K562 (cell line): Measurements from ENCODE around the gene EIF3J. TPM values are rescaled to one million over a fixed set of nuclear protein-coding genes. Genes with fewer than 3 reads are reported as not detected.

Source experiments
- CBX3 ChIP-seq, 2 experiments: IDR thresholded peaks; 1 replicate in 1 of 2; 2 replicates in 1 of 2; pipeline ENCODE4 v1.6.1; 2012; ENCODE audit warnings: inconsistent platforms in 2 of 2, low read length in 2 of 2, borderline replicate concordance in 1 of 2, control low read depth in 1 of 2
- CHD1 ChIP-seq: fragments of 200-600 bp; sonication (generic); IDR thresholded peaks from one replicate; pipeline ENCODE4 v1.6.1; 2012; ENCODE audit warnings: mild to moderate bottlenecking, moderate library complexity, low read length, inconsistent platforms
- HEY1 ChIP-seq: fragments of 250-450 bp; sonication (Bioruptor Pico); IDR thresholded peaks from 2 replicates; pipeline ENCODE4 v1.5.0; 2020; ENCODE audit warnings: mild to moderate bottlenecking, moderate library complexity, borderline replicate concordance
- HMBOX1 ChIP-seq: sonication (generic); IDR thresholded peaks from 2 replicates; pipeline ENCODE4 v1.6.1; 2016
- HMGN3 ChIP-seq: IDR thresholded peaks from 2 replicates; pipeline ENCODE4 v1.6.1; 2011; ENCODE audit warnings: borderline replicate concordance, low read depth, mild to moderate bottlenecking, mixed read lengths, low read length; ENCODE audit not compliant: insufficient read length; ENCODE audit errors: extremely low read depth
- MED1 ChIP-seq: sonication (generic); formaldehyde crosslinking; IDR thresholded peaks from 2 replicates; pipeline ENCODE4 v1.8.1; 2023; ENCODE audit warnings: missing genetic modification reagents, borderline replicate concordance
- MTA1 ChIP-seq: fragments of 450-650 bp; IDR thresholded peaks from 2 replicates; pipeline ENCODE4 v1.6.1; 2017; ENCODE audit warnings: borderline replicate concordance
- NKRF ChIP-seq: fragments of 450-650 bp; IDR thresholded peaks from 2 replicates; pipeline ENCODE4 v1.6.1; 2016; ENCODE audit warnings: borderline replicate concordance
- PML ChIP-seq: IDR thresholded peaks from 2 replicates; pipeline ENCODE4 v1.6.1; 2012; ENCODE audit warnings: low read length, inconsistent platforms
- RBM15 ChIP-seq: fragments of 200-400 bp; formaldehyde crosslinking; IDR thresholded peaks from 2 replicates; pipeline ENCODE4 v1.6.1; 2018; ENCODE audit warnings: mild to moderate bottlenecking, low read length, moderate library complexity; ENCODE audit not compliant: insufficient read depth
- RFX7 ChIP-seq: fragments of 250-450 bp; sonication (Bioruptor Pico); IDR thresholded peaks from 2 replicates; pipeline ENCODE4 v1.5.1; 2021; ENCODE audit warnings: mild to moderate bottlenecking
- XRCC4 ChIP-seq: IDR thresholded peaks from one replicate; pipeline ENCODE4 v1.6.1; 2011; ENCODE audit not compliant: insufficient read depth, insufficient read length; ENCODE audit errors: extremely low read depth
- ZBTB8A ChIP-seq: fragments of 450-650 bp; IDR thresholded peaks from 2 replicates; pipeline ENCODE4 v1.6.1; 2018; ENCODE audit warnings: mild to moderate bottlenecking, moderate library complexity; ENCODE audit not compliant: partially characterized antibody
- ZC3H11A ChIP-seq: IDR thresholded peaks from 2 replicates; pipeline ENCODE4 v1.6.1; 2012; ENCODE audit warnings: low read depth, low read length, improper control_type of control experiment
- ZC3H4 ChIP-seq: sonication (generic); formaldehyde crosslinking; IDR thresholded peaks from 2 replicates; pipeline ENCODE4 v1.9.0; 2021; ENCODE audit warnings: missing genetic modification reagents, borderline replicate concordance
- ZNF57 ChIP-seq: fragments of 450-650 bp; formaldehyde crosslinking; IDR thresholded peaks from 2 replicates; pipeline ENCODE4 v1.4.0; 2020; ENCODE audit warnings: mild to moderate bottlenecking, moderate library complexity
- polyA plus RNA-seq, 8 experiments: library from polyadenylated mRNA; depleted of rRNA in 4 of 8; stranded (reverse) in 5 of 8; unstranded in 3 of 8; fragments of >200 nt; fragmentation: Nextera tagmentation in 2 of 8; fragmentation: Illumina TruSeq in 1 of 8; extraction: Ambion mirVana in 2 of 8; extraction: Trizol in 1 of 8; gene quantifications; 2 replicates each; pipeline versions ENCODE4 v1.2.1 to v1.2.3, GENCODE V29; 2011 to 2014; ENCODE audit warnings: inconsistent platforms in 1 of 8, missing spikeins in 1 of 8
- total RNA-seq, 7 experiments: library from RNA; depleted of rRNA in 6 of 7; stranded (reverse); fragments of >200 nt in 6 of 7; fragmentation: Illumina TruSeq in 2 of 7; extraction: Trizol in 2 of 7; gene quantifications; 2 replicates each; pipeline versions ENCODE4 v1.2.1 to v1.2.3, GENCODE V29; 2011 to 2021; ENCODE audit warnings: low replicate concordance in 1 of 7

EIF3J gene
- total and polyA plus RNA-seq, 9 of the 15 experiments (the other 6 are each of a cell fraction or from before 2014, with no cell fraction given): 44.2 to 217 (median 151) TPM

- TF ChIP-seq NKRF: peak; percentile 63; the same call in 1 of the 2 replicates
- no peak for TF ChIP-seq ZC3H4 (CRISPR knock-in tag)
- TF ChIP-seq CHD1: no peak
- TF ChIP-seq MED1 (CRISPR knock-in tag): no peak
- TF ChIP-seq ZBTB8A: no peak
- 0 out of 2 replicates have a peak, but pooled peaks have one; percentile 8 for TF ChIP-seq ZNF57
- TF ChIP-seq PML: peak; percentile 2; the same call in 1 of the 2 replicates
- TF ChIP-seq HEY1: no peak
- TF ChIP-seq RBM15: no peak
- no peak for TF ChIP-seq XRCC4
- peak; percentile 14 for TF ChIP-seq HMGN3
- TF ChIP-seq RFX7 (CRISPR knock-in tag): no peak
- TF ChIP-seq MTA1: peak; percentile 46; the same call in 1 of the 2 replicates
- peak in 1 of 2 experiments; percentile 21; a peak in 1 of 3 replicates for TF ChIP-seq CBX3 (IDR thresholded peaks at IDR 0.05; ENCODE audit: borderline replicate concordance in 1 of 2, low read length in 2 of 2)
- TF ChIP-seq ZC3H11A: no peak
- no peak for TF ChIP-seq HMBOX1
Observed at GRCh38 chr15:44536302-44536961, 515 bp upstream of the EIF3J start (continued).
